Activated effector memory CD4-positive, alpha-beta T cell treated with anti-CD3 and anti-CD28 coated beads, Interleukin-2, amount 50 U/mL, for 16 hours (primary cell): ENCODE results near the gene AKAP17A.
"Not testable (repeated sequence)": the region's sequence is repeated elsewhere in the genome, so short reads cannot be mapped to it uniquely, and the experiment has no call there.

Source experiments
- DNase-seq: peaks from one replicate; pipeline ENCODE4 v3.0.0-alpha.2; 2020

Gene AKAP17A, protein sequence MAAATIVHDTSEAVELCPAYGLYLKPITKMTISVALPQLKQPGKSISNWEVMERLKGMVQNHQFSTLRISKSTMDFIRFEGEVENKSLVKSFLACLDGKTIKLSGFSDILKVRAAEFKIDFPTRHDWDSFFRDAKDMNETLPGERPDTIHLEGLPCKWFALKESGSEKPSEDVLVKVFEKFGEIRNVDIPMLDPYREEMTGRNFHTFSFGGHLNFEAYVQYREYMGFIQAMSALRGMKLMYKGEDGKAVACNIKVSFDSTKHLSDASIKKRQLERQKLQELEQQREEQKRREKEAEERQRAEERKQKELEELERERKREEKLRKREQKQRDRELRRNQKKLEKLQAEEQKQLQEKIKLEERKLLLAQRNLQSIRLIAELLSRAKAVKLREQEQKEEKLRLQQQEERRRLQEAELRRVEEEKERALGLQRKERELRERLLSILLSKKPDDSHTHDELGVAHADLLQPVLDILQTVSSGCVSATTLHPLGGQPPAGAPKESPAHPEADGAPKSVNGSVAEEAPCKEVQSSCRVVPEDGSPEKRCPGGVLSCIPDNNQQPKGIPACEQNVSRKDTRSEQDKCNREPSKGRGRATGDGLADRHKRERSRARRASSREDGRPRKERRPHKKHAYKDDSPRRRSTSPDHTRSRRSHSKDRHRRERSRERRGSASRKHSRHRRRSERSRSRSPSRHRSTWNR

GRCh38 chrX:1591102-1591862, at the start of gene AKAP17A:
TSS of gene AKAP17A (plus strand) at chrX:1591604. CDS start at chrX:1593463, 1,859 bp downstream.
- peak; percentile 100 for DNase-seq

GRCh38 chrX:1542994-1543725, 48.2 kb upstream of the AKAP17A start:
- no peak for DNase-seq

GRCh38 chrX:1545776-1546408, 45.5 kb upstream of the AKAP17A start:
- no peak for DNase-seq

DNA sequence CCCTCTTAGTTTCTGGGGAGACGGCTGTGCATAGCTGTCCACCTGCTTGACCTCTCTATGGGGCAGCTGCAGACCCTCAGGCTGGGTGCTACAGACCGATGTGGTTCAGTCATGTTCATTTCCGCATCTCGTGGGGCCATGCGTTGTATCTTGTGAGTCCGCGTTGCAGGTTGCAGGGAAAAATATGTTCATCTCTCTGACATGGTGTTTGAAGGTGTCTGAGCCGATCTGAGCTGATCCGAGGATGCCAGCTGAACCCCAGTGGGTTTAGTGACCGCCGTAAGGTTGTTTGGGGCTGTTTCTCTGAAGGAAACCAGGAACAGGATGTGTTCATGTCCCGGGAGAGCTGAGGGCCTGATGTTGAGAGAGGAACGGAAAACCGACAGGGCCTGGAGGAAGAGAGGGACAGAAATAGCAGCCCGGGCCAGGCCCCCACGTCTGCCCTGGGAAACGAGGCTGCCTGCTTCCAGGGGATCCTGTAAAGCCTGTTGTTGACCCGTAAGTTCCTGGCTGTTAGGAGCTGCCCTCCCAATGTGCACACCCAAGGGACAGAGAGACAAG, 44.6 kb upstream of the AKAP17A start:
- DNase-seq, result peak; percentile 25

GRCh38 chrX:1551959-1552546, 39.4 kb upstream of the AKAP17A start:
- DNase-seq, result no peak

DNA sequence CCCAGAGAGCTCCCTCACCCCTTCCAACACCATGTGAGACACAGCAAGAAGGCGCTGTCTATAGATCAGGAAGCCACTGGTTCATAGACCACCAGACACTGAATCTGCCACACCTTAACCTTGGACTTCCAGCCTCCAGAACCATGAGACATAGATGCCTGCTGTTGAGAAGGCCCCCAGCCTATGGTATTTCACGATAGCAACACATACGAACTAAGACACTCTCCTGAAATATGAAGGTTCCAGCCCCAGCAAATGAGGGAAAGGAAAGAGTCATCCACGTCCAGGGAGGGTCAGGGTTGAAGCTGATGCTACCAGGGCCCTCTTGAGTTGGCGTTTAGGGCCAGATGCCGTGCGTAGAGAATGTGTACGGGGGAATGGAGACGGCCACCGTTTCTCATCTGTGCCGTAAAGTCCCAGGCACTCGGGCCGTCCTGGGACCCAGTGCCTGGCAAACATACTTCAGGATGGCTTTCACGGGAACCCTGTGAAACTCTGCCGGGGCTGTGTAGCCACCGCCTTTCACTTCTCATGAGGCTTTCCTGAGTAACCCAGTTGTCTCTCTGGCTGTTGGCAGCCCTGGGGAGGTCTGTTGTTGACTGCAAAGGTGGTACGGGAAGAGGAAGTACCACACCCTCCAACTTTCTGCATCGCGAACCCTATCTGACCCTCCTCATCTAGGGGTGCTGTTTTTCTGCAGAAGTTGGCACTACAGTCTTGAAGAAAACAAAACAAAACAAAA, 36.8 kb upstream of the AKAP17A start:
- peak; percentile 78 for DNase-seq

DNA sequence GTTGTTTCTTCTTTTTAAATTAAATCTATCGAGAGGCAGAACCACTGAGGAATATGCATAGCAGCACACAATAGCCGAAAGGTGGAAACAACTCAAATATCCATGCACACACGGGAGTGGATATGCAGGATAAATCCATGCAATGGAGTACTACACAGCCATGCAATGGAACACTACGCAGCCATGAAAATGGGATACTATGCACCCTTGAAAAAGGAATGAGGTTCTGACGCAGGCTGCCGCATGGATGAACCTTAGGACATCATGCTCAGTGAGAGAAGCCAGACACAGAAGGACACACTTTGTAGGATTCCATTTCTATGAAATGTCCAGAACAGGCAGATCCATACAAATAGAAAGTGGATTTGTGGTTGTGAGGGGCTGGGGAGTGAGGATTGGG, 36.0 kb upstream of the AKAP17A start:
- DNase-seq, result no peak

- DNase-seq, result not testable (repeated sequence)
These were observed 34.0 kb upstream of the AKAP17A start for GRCh38 chrX:1557442-1557841.

DNA sequence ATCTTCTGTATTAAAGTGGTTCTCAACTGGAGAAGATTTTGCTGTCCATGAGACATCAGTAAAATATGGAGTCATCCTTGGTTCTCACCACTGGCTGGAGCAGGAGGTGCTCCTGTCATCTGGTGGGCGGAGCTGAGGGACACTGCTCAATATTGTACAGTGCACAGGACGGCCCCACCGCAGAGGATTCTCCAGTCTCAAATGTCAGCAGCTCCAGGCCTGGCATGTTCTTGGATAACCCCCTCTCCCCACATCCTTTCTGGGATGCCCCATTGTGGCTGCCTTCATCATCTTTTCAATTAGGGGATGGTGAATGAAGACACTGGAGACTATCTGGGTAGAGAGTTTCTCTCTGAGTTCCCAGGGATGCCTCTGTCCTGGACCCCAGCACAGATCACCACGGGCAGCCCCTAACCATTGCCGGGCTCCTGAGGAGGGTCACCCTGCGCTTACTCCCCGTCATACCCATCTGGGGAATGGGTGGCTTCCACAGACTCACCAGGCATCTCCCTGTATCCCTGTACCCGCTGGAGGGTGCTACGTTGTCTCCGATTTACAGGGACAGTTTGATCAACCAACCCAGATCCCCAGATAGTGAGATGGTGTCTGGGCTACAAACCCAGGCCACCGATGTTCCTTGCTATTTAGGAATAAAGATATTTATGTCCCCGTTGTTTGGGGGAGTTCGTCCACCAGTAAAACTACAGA, 32.5 kb upstream of the AKAP17A start:
- DNase-seq, result peak; percentile 53

DNA sequence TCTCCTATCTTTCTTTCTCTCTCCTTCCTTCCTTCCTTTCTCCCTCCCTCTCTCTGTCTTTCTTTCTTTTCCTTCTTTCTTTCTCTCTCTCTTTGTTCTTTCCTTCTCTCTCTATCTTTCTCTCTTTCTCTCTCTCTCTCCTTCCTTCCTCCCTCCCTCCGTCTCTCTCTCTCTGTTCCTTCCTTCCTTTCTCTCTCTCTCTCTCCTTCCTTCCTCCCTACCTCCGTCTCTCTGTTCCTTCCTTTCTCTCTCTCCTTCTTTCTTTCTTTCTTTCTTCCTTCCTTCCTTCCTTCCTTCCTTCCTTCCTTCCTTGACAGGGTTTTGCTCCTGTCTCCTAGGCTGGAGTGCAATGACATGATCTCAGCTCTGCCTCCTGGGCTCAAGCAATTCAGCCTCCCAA, 30.2 kb upstream of the AKAP17A start:
- DNase-seq, result no peak

DNA sequence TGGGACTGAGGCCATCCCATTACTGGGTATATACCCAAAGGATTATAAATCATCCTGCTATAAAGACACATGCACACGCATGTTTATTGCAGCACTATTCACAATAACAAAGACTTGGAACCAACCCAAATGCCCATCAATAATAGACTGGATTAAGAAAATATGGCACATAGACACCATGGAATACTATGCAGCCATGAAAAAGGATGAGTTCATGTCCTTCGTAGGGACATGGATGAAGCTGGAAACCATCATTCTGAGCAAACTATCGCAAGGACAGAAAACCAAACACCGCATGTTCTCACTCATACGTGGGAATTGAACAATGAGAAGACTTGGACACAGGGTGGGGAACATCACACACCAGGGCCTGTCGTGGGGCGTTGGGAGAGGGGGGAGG, 27.3 kb upstream of the AKAP17A start:
- not testable (repeated sequence) for DNase-seq

DNA sequence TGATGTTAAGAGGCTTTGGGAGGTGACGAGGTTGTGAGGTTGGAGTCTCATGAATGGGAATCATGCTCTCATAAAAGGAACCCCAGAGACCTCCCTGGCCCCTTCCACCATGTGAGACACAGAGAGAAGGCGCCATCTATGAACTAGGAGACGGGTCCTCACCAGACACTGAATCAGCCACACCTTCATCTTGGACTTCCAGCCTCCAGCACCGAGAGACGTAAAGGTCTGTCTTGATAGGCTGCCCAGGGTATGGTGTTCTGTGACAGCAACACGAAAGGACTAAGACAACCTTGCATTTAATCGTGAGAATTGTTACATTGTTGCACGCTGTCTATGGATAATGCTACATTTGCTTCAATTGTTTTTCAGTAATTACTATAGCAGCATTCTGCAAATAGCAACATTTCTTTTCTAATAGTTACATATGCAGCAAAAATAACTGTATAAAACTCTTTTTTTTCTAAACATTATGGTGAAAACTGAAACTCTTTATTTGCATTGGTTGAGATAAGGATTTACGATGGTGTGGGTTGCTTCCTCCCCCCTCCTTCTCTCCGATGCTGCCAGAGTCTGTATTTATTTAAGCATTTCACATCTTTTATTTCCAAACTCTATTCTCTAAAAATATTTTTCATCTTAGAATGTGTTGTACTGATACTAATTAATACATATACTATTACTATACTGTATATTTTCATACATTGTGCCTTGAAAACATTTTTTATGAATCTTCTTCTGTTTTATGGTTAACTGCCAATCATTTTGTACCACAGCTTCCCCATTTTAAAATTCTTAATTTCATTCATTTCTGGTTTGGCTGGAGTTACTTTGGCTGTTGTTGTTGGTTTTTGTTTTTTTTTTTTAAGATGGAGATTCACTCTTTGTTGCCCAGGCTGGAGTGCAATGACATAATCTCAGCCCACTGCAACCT, 26.4 kb upstream of the AKAP17A start:
- no peak for DNase-seq

GRCh38 chrX:1574181-1574580, 17.2 kb upstream of the AKAP17A start:
- DNase-seq, result not testable (repeated sequence)

DNA sequence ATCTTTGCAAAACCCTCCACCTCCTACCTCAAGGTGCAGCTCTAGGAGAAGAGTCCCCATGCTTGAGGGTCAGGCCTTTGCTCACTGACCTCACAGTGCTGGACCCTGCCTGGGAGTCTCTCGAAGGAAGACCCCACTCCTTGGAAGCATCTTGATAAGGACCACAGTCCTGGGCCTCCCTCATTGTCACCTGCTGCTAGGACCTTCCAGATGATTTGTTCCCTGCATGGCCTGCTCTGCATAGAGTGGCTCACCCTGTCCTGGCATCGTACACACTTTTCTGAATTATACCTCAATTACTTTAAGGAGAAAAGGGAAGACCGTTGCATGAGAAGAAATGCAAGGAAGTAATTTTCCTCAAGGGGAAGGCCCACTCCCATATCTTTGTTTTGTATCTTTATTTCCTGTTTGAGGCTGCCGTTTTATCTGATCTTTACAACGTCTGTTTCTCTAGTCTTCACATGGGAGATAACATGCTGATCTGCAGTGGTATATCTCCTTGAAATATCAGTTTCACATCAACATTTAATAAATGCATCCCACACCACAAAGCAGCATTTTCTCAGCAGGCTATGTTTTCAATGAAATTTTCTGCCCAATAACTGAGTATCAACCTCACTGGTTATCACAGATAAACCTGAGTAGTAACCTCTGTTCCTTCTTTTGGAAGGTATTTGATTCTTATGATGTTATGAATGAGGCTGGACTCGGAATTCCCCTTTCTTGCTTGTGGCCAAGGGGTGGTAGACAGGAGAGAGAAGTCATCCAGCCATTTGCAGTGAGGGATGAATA, 15.0 kb upstream of the AKAP17A start:
- DNase-seq, result no peak

DNA sequence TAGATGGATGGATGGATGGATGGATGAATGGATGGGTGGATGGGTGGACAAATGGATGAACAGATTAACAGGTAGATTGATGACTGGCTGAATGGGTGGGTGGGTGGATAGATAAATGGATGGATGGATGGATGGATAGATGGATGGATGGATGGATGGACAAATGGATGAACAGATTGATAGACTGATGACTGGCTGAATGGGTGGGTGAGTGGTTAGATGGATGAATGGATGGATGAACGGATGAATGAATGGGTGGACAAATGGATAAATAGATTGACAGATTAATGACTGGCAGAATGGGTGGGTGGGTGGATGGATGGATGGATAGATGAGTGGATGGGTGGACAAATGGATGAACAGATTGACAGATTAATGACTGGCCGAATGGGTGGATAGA, 13.6 kb upstream of the AKAP17A start:
- DNase-seq, result no peak

- DNase-seq, result no peak
These were observed 12.8 kb upstream of the AKAP17A start for GRCh38 chrX:1578511-1579173.

DNA sequence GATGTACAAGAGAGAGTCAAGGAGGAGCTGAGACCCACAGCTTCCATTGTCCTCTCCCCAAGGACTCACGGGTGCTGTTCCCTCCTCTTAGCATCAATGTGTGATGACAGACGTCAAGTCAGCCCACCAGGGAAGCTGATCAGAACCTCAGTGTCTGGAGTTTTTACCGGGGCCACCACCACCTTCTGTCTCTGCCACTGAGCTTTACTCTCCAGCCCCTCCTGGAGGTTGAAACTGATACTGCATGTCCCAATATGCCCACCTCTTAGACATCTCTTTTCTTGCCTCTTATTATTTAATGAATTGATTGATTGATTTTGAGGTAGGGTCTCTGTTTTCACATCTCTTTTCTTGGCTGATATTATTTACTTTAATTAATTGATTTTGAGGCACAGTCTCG, 10.3 kb upstream of the AKAP17A start:
- peak; percentile 87 for DNase-seq
